CD4-positive, CD25-positive, alpha-beta regulatory T cell (primary cell): ENCODE data around the gene HACD2. TPM values are rescaled to one million over a fixed set of nuclear protein-coding genes. Genes with fewer than 3 reads are reported as not detected.
A peak's percentile ranks its signal among the peaks of the same experiment; 100 is the strongest.

Experiments
- ATAC-seq, 2 donors: fragments of 150-1000 bp; cut with Tn5 transposase; one replicate each; pipeline ENCODE4 v1.10.0; 2021; ENCODE audit warnings: low read depth in 2 of 2, moderate number of reproducible peaks in 2 of 2, moderate library complexity in 1 of 2
- DNase-seq, 3 donors: peaks; one replicate each; pipeline versions ENCODE4 v3.0.0 to v3.0.0-alpha.2; 2012 to 2022; ENCODE audit warnings: mixed read lengths in 1 of 3
- H3K27ac ChIP-seq: one replicate; pipeline ENCODE4 v1.7.0; 2013; ENCODE audit warnings: mild to moderate bottlenecking, low read length; ENCODE audit not compliant: insufficient read depth, poor library complexity, severe bottlenecking
- H3K27me3 ChIP-seq: one replicate; pipeline ENCODE4 v1.7.0; 2013; ENCODE audit warnings: low read length; ENCODE audit not compliant: control insufficient read depth, insufficient read depth
- H3K36me3 ChIP-seq: one replicate; pipeline ENCODE4 v1.7.0; 2013; ENCODE audit warnings: mild to moderate bottlenecking, low read length, moderate library complexity; ENCODE audit not compliant: control insufficient read depth, insufficient read depth
- H3K4me1 ChIP-seq: 2 replicates; pipeline ENCODE4 v1.7.0; 2013; ENCODE audit warnings: mild to moderate bottlenecking, low read length; ENCODE audit not compliant: insufficient read depth, control insufficient read depth, poor library complexity, severe bottlenecking
- H3K4me3 ChIP-seq: one replicate; pipeline ENCODE4 v1.7.0; 2013; ENCODE audit warnings: low read depth, mild to moderate bottlenecking, low read length, moderate library complexity
- H3K9me3 ChIP-seq, 2 experiments: 1 replicate in 1 of 2; 2 replicates in 1 of 2; pipeline ENCODE4 v1.7.0; 2013; ENCODE audit warnings: low read length in 2 of 2, mild to moderate bottlenecking in 1 of 2, moderate library complexity in 1 of 2; ENCODE audit not compliant: control insufficient read depth in 2 of 2
- H3K27ac Mint-ChIP-seq, 3 donors: one replicate each; pipeline ENCODE4 v1.8.0; 2020 to 2022; ENCODE audit warnings: mild to moderate bottlenecking in 3 of 3, mixed read lengths in 3 of 3, moderate library complexity in 2 of 3
- H3K27me3 Mint-ChIP-seq: one replicate; pipeline ENCODE4 v1.8.0; 2022; ENCODE audit warnings: mild to moderate bottlenecking, mixed read lengths
- H3K36me3 Mint-ChIP-seq: one replicate; pipeline ENCODE4 v1.8.0; 2020; ENCODE audit warnings: mixed read lengths
- H3K4me1 Mint-ChIP-seq, 4 donors: one replicate each; pipeline ENCODE4 v1.8.0; 2020 to 2022; ENCODE audit warnings: mixed read lengths in 4 of 4, mild to moderate bottlenecking in 1 of 4
- H3K4me3 Mint-ChIP-seq, 4 donors: one replicate each; pipeline ENCODE4 v1.8.0; 2020 to 2022; ENCODE audit warnings: mild to moderate bottlenecking in 4 of 4, mixed read lengths in 4 of 4, moderate library complexity in 3 of 4
- H3K9me3 Mint-ChIP-seq, 7 donors: one replicate each; pipeline ENCODE4 v1.8.0; 2020 to 2022; ENCODE audit warnings: mixed read lengths in 7 of 7, mild to moderate bottlenecking in 3 of 7, moderate library complexity in 2 of 7
- polyA plus RNA-seq, 4 donors: library from polyadenylated mRNA; unstranded; fragments of 300-500 nt; fragmentation: Illumina TruSeq; gene quantifications; one replicate each; pipeline ENCODE4 v1.2.3, GENCODE V29; 2021
- total RNA-seq: library from RNA; stranded (reverse); gene quantifications from one replicate; pipeline ENCODE4 v1.2.3, GENCODE V29; 2022

The HACD2 gene
- total and polyA plus RNA-seq, 5 donors from 2014 or later: 19.8 to 28.7 (median 26.7) TPM

- Histone ChIP-seq H3K9me3 (no peaks in the 10 kb centered on the region), H3K36me3 (peaks cover 40% of the 10 kb centered on the region), H3K27me3 (no peaks in the 10 kb centered on the region), H3K27ac (no peak overlapping the region), H3K4me1 (no peaks in the 10 kb centered on the region), H3K4me3 (no peak overlapping the region)
- Mint-ChIP-seq H3K27ac (no peak overlapping the region), H3K4me1 (peaks cover 0 to 11% (median 3%) of the 10 kb centered on the region in 4 donors), H3K4me3 (no peak overlapping the region), H3K9me3 (no peaks in the 10 kb centered on the region), H3K36me3 (peaks cover 38% of the 10 kb centered on the region), H3K27me3 (no peaks in the 10 kb centered on the region)
- DNase-seq: no peak
- ATAC-seq: no peak
Observed at GRCh38 chr3:123503203-123503602, 81.7 kb downstream of the HACD2 start.

DNA sequence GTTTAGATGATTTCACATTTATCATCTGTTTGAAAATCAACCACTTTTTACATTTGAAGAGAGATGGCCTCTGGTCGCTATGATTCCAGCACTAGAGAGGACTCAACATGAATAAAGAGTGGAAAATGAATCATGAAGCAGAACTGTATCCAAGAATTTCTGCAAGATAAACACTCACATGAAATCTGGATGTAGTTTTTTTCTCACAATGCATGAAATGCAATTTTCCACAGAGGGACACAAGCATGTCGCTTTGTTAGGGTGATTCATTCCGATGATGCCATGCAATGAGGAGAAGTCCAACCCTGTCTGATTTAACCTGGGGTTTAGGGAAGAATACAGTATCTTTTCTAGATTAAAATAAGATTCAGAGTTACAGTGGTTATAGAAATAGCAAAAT, 85.5 kb downstream of the HACD2 start:
- no peaks in the 10 kb centered on the region for H3K9me3 ChIP-seq
- Mint-ChIP-seq H3K27ac (no peak overlapping the region), H3K4me1 (peaks cover 0 to 3% (median under 1%) of the 10 kb centered on the region in 4 donors), H3K9me3 (no peaks in the 10 kb centered on the region), H3K4me3 (no peak overlapping the region), H3K27me3 (no peaks in the 10 kb centered on the region), H3K36me3 (peaks cover 43% of the 10 kb centered on the region)
- peaks cover 54% of the 10 kb centered on the region for H3K36me3 ChIP-seq
- H3K27me3 ChIP-seq: no peaks in the 10 kb centered on the region
- no peak overlapping the region for H3K27ac ChIP-seq
- H3K4me3 ChIP-seq: no peak overlapping the region
- ATAC-seq: no peak
- no peaks in the 10 kb centered on the region for H3K4me1 ChIP-seq
- no peak for DNase-seq

DNA sequence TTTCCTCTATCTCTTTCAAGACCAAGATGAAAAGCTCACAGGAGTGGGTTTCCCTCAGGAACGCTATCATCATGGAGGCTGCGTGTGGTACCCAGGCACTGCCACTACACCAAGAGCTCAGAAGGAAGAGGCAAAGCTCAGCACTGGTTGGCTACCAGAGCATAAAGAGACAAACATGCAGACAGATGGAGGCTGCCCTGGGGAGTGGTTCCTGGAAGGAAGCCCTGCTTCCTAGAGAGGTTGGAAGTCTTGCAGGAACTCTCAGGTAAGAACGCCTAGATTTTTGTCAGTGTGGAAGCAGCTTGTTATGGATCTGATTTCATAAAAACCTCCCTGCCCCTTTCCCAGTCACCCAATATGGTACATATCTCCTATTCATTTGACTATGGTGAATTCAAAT, 86.1 kb downstream of the HACD2 start:
- H3K27ac Mint-ChIP-seq: no peak overlapping the region
- no peaks in the 10 kb centered on the region for H3K9me3 Mint-ChIP-seq
- peaks cover 59% of the 10 kb centered on the region for H3K36me3 ChIP-seq
- H3K4me1 Mint-ChIP-seq: peaks cover 0 to 3% (median under 1%) of the 10 kb centered on the region in 4 donors
- H3K4me3 ChIP-seq: no peak overlapping the region
- no peak for DNase-seq
- H3K27ac ChIP-seq: no peak overlapping the region
- H3K27me3 ChIP-seq: no peaks in the 10 kb centered on the region
- peaks cover 48% of the 10 kb centered on the region for H3K36me3 Mint-ChIP-seq
- H3K27me3 Mint-ChIP-seq: no peaks in the 10 kb centered on the region
- H3K9me3 ChIP-seq: no peaks in the 10 kb centered on the region
- no peak for ATAC-seq
- H3K4me3 Mint-ChIP-seq: no peak overlapping the region
- no peaks in the 10 kb centered on the region for H3K4me1 ChIP-seq

- DNase-seq: no peak
- peaks cover 42% of the 10 kb centered on the region for H3K36me3 ChIP-seq
- H3K27me3 Mint-ChIP-seq: no peaks in the 10 kb centered on the region
- H3K27me3 ChIP-seq: no peaks in the 10 kb centered on the region
- H3K4me1 ChIP-seq: no peaks in the 10 kb centered on the region
- H3K36me3 Mint-ChIP-seq: peaks cover 41% of the 10 kb centered on the region
- H3K4me3 Mint-ChIP-seq: no peak overlapping the region
- no peak overlapping the region for H3K27ac ChIP-seq
- no peaks in the 10 kb centered on the region for H3K9me3 Mint-ChIP-seq
- no peak overlapping the region for H3K4me3 ChIP-seq
- ATAC-seq: no peak
- no peaks in the 10 kb centered on the region for H3K9me3 ChIP-seq
- H3K27ac Mint-ChIP-seq: no peak overlapping the region
- H3K4me1 Mint-ChIP-seq: peaks cover 0 to 2% (median 0%) of the 10 kb centered on the region in 4 donors
Observed at GRCh38 chr3:123493912-123494311, 90.9 kb downstream of the HACD2 start.

GRCh38 chr3:123491966-123492587, 92.8 kb downstream of the HACD2 start:
- no peak overlapping the region for H3K4me3 Mint-ChIP-seq
- peak overlapping the region in 1 of 3 donors; percentile 26 for H3K27ac Mint-ChIP-seq
- ATAC-seq: no peak

DNA sequence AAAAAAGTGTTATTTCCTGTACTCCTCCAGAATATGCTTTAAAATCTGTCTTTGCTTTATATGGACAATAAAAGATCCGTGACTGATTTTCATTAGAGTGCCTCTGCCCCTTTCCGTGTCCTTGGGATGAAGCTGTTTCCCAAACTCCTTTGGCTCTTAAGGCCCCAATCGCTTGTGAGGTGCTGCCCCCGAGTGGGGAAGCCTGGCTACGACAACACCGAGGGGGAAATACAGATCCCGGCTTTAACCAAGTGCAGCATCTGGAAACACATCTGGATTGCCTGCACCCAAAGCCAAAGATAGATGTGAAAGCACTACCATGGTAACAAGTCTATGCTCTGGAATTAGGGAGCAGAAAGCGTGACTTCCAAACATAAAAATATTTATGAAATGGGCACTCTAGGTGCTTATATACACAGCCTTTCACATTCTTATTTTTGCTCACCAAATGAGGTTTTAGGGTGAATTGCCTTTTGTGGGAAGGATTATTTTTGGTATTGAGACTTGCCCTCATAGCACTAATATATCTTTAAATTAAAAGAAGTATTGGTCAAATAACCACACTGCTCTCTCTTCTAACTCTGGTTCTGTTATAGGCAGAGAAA, 95.4 kb downstream of the HACD2 start:
- Mint-ChIP-seq H3K4me1 (peaks cover 0 to 2% (median 0%) of the 10 kb centered on the region in 4 donors), H3K27me3 (no peaks in the 10 kb centered on the region), H3K9me3 (peaks cover 0 to 1% (median 0%) of the 10 kb centered on the region in 7 donors), H3K27ac (peak overlapping the region in 1 of 3 donors; percentile 17), H3K36me3 (peaks cover 22% of the 10 kb centered on the region), H3K4me3 (no peak overlapping the region)
- DNase-seq: peak in 1 of 3 donors; percentile 41
- no peak overlapping the region for H3K4me3 ChIP-seq
- H3K27ac ChIP-seq: no peak overlapping the region
- no peaks in the 10 kb centered on the region for H3K4me1 ChIP-seq
- no peak for ATAC-seq
- no peaks in the 10 kb centered on the region for H3K27me3 ChIP-seq
- H3K9me3 ChIP-seq: no peaks in the 10 kb centered on the region
- H3K36me3 ChIP-seq: peaks cover 13% of the 10 kb centered on the region

More at GRCh38 chr3:123491966-123492587, 92.8 kb downstream of the HACD2 start:
- Mint-ChIP-seq H3K4me1 (peaks cover 0 to 2% (median 0%) of the 10 kb centered on the region in 4 donors), H3K36me3 (peaks cover 30% of the 10 kb centered on the region), H3K9me3 (no peaks in the 10 kb centered on the region), H3K27me3 (no peaks in the 10 kb centered on the region)
- Histone ChIP-seq H3K9me3 (no peaks in the 10 kb centered on the region), H3K27ac (no peak overlapping the region), H3K4me3 (no peak overlapping the region), H3K36me3 (peaks cover 24% of the 10 kb centered on the region), H3K4me1 (no peaks in the 10 kb centered on the region), H3K27me3 (no peaks in the 10 kb centered on the region)
- DNase-seq: no peak

GRCh38 chr3:123488645-123489347, 96.1 kb downstream of the HACD2 start:
- ATAC-seq: no peak
- Histone ChIP-seq H3K4me3 (no peak overlapping the region), H3K36me3 (peaks cover 6% of the 10 kb centered on the region), H3K27ac (no peak overlapping the region), H3K9me3 (no peaks in the 10 kb centered on the region), H3K27me3 (no peaks in the 10 kb centered on the region), H3K4me1 (no peaks in the 10 kb centered on the region)
- Mint-ChIP-seq H3K27ac (peak overlapping the region in 2 of 3 donors; percentile 17 to 46), H3K36me3 (peaks cover 16% of the 10 kb centered on the region), H3K4me3 (no peak overlapping the region), H3K9me3 (peaks cover 0 to 1% (median 0%) of the 10 kb centered on the region in 7 donors), H3K27me3 (no peaks in the 10 kb centered on the region), H3K4me1 (peaks cover 0 to 2% (median 0%) of the 10 kb centered on the region in 4 donors)
- DNase-seq: no peak
